Measurements from ENCODE around the gene DNAJC28.

DNA sequence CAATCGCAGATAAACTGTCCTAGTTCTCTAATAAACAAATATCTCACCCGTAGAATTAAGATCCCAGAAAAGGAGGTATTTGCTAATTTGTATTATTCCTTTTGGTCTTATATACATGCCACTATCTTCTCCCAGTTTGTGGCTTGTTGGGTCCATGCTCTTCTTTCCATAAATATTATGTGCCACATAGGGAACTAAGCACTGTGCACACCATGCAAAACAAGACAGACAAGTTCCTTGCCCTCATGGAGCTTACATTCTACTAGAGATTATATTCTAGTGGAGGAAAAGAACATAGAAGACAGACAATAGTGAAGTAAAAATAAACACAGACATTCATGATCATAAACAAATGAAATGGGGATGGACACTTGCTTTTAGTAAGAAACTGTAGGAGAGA is 45.7 kb upstream of the DNAJC28 start:
- TF ChIP-seq, protein P1, sequence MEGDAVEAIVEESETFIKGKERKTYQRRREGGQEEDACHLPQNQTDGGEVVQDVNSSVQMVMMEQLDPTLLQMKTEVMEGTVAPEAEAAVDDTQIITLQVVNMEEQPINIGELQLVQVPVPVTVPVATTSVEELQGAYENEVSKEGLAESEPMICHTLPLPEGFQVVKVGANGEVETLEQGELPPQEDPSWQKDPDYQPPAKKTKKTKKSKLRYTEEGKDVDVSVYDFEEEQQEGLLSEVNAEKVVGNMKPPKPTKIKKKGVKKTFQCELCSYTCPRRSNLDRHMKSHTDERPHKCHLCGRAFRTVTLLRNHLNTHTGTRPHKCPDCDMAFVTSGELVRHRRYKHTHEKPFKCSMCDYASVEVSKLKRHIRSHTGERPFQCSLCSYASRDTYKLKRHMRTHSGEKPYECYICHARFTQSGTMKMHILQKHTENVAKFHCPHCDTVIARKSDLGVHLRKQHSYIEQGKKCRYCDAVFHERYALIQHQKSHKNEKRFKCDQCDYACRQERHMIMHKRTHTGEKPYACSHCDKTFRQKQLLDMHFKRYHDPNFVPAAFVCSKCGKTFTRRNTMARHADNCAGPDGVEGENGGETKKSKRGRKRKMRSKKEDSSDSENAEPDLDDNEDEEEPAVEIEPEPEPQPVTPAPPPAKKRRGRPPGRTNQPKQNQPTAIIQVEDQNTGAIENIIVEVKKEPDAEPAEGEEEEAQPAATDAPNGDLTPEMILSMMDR (IDR thresholded peaks at IDR 0.05) = no peak
- TF ChIP-seq POLR2AphosphoS5 (IDR thresholded peaks at IDR 0.05; ENCODE audit: low read depth, low read length) = no peak
- TF ChIP-seq, protein P2, sequence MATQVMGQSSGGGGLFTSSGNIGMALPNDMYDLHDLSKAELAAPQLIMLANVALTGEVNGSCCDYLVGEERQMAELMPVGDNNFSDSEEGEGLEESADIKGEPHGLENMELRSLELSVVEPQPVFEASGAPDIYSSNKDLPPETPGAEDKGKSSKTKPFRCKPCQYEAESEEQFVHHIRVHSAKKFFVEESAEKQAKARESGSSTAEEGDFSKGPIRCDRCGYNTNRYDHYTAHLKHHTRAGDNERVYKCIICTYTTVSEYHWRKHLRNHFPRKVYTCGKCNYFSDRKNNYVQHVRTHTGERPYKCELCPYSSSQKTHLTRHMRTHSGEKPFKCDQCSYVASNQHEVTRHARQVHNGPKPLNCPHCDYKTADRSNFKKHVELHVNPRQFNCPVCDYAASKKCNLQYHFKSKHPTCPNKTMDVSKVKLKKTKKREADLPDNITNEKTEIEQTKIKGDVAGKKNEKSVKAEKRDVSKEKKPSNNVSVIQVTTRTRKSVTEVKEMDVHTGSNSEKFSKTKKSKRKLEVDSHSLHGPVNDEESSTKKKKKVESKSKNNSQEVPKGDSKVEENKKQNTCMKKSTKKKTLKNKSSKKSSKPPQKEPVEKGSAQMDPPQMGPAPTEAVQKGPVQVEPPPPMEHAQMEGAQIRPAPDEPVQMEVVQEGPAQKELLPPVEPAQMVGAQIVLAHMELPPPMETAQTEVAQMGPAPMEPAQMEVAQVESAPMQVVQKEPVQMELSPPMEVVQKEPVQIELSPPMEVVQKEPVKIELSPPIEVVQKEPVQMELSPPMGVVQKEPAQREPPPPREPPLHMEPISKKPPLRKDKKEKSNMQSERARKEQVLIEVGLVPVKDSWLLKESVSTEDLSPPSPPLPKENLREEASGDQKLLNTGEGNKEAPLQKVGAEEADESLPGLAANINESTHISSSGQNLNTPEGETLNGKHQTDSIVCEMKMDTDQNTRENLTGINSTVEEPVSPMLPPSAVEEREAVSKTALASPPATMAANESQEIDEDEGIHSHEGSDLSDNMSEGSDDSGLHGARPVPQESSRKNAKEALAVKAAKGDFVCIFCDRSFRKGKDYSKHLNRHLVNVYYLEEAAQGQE (IDR thresholded peaks at IDR 0.05; ENCODE audit: insufficient read depth in 1 of 2, low read depth in 2 of 2, low read length in 1 of 2) = no peak
